Neural cell (in vitro differentiated cells): ENCODE results near the gene CRYGN.

Experiments used
- CTCF ChIP-seq: fragments of 450-650 bp; IDR thresholded peaks from 2 replicates; pipeline ENCODE4 v1.5.1; 2014; ENCODE audit warnings: antibody characterized with exemption, mild to moderate bottlenecking, moderate library complexity; ENCODE audit not compliant: poor library complexity, severe bottlenecking
- POLR2AphosphoS5 ChIP-seq: IDR thresholded peaks from 2 replicates; pipeline ENCODE4 v1.6.1; 2012

- no peak for TF ChIP-seq CTCF
- no peak for TF ChIP-seq POLR2AphosphoS5
Measured at GRCh38 chr7:151403764-151404163, 36.2 kb downstream of the CRYGN start.
